A549 (cell line): Measurements from ENCODE around the gene RPA3. TPM values are rescaled to one million over a fixed set of nuclear protein-coding genes. Genes with fewer than 3 reads are reported as not detected.
"Not testable (repeated sequence)": the region's sequence is repeated elsewhere in the genome, so short reads cannot be mapped to it uniquely, and the experiment has no call there.

ENCODE experiments used
- ATAC-seq, 2 experiments: fragments of 200-7000 bp in 1 of 2; fragments of >200 bp in 1 of 2; cut with Nextera tagmentation in 1 of 2; cut with Tn5 transposase in 1 of 2; 3 replicates each; pipeline versions ENCODE4 v1.8.0 to v1.9.1; 2018 to 2020; ENCODE audit warnings: mild to moderate bottlenecking in 1 of 2, moderate library complexity in 1 of 2
- CTCF ChIA-PET: fragments of 300-600 bp; sonication (Branson Sonifier 250); formaldehyde crosslinking; extraction: SDS; loops from one replicate; lab custom pipeline; 2021; ENCODE audit warnings: antibody characterized with exemption, inconsistent platforms; lab: Yijun Ruan, JAX
- POLR2A ChIA-PET: fragments of 350-600 bp; formaldehyde crosslinking; extraction: SDS; loops from one replicate; lab custom pipeline; 2021; ENCODE audit warnings: antibody characterized with exemption, inconsistent platforms; lab: Yijun Ruan, JAX
- DNase-seq, 2 experiments: peaks; one replicate each; pipeline versions ENCODE4 v3.0.0 to v3.0.0-alpha.2; 2011 to 2016; ENCODE audit warnings: low read depth in 1 of 2, low spot score in 1 of 2
- FAIRE-seq: peaks from 2 replicates; lab custom pipeline; 2011; peaks lifted over from hg19 to GRCh38; lab: Jason Lieb, UNC
- H3K27ac ChIP-seq, 2 experiments: fragments of >200 bp; sonication (Bioruptor Twin); formaldehyde crosslinking; 3 replicates each; pipeline ENCODE4 v1.5.1; 2016 to 2017
- H3K4me1 ChIP-seq: fragments of >200 bp; sonication (Bioruptor Twin); formaldehyde crosslinking; 3 replicates; pipeline ENCODE4 v1.6.1; 2016
- H3K4me2 ChIP-seq: fragments of >200 bp; sonication (Bioruptor Twin); formaldehyde crosslinking; 3 replicates; pipeline ENCODE4 v1.6.1; 2016
- H3K4me3 ChIP-seq: fragments of >200 bp; sonication (Bioruptor Twin); formaldehyde crosslinking; 3 replicates; pipeline ENCODE4 v1.5.1; 2016
- H3K9me3 ChIP-seq: fragments of >200 bp; sonication (Bioruptor Twin); formaldehyde crosslinking; 3 replicates; pipeline ENCODE4 v1.6.1; 2016
- BCL3 ChIP-seq: fragments of >200 bp; sonication (Bioruptor Twin); formaldehyde crosslinking; IDR thresholded peaks from 3 replicates; pipeline ENCODE4 v1.6.1; 2016
- BHLHE40 ChIP-seq: IDR thresholded peaks from 2 replicates; pipeline ENCODE4 v1.6.1; 2012; ENCODE audit warnings: low read depth, low read length, inconsistent platforms
- CEBPB ChIP-seq, 2 experiments: fragments of >200 bp in 1 of 2; sonication (Bioruptor Twin) in 1 of 2; formaldehyde crosslinking in 1 of 2; IDR thresholded peaks; 2 replicates each; pipeline ENCODE4 v1.6.1; 2012 to 2016
- EHF ChIP-seq: fragments of 250-450 bp; sonication (Bioruptor Pico); IDR thresholded peaks from 2 replicates; pipeline ENCODE4 v1.5.0; 2020; ENCODE audit warnings: mild to moderate bottlenecking
- EHMT2 ChIP-seq: fragments of 200-600 bp; sonication (generic); IDR thresholded peaks from 2 replicates; pipeline ENCODE4 v1.6.1; 2016; ENCODE audit warnings: antibody characterized with exemption, low read depth, mild to moderate bottlenecking, moderate library complexity
- FOSB ChIP-seq: fragments of 250-450 bp; sonication (Bioruptor Pico); IDR thresholded peaks from 2 replicates; pipeline ENCODE4 v1.5.0; 2020; ENCODE audit warnings: mild to moderate bottlenecking, moderate library complexity
- FOXS1 ChIP-seq: fragments of 250-450 bp; sonication (Bioruptor Pico); IDR thresholded peaks from 2 replicates; pipeline ENCODE4 v1.5.0; 2020; ENCODE audit warnings: mild to moderate bottlenecking, moderate library complexity
- GATA3 ChIP-seq: IDR thresholded peaks from 2 replicates; pipeline ENCODE4 v1.6.1; 2012; ENCODE audit warnings: borderline replicate concordance
- HEYL ChIP-seq: fragments of 250-450 bp; sonication (Bioruptor Pico); IDR thresholded peaks from 2 replicates; pipeline ENCODE4 v1.8.0; 2021; ENCODE audit warnings: mild to moderate bottlenecking, moderate library complexity
- HOXB5 ChIP-seq: fragments of 250-450 bp; sonication (Bioruptor Pico); IDR thresholded peaks from 2 replicates; pipeline ENCODE4 v1.5.0; 2020; ENCODE audit warnings: mild to moderate bottlenecking, moderate library complexity
- JUN ChIP-seq, 2 experiments: fragments of >200 bp; sonication (Bioruptor Twin); formaldehyde crosslinking; IDR thresholded peaks; 2 replicates in 1 of 2; 3 replicates in 1 of 2; pipeline ENCODE4 v1.6.1; 2016 to 2017
- MAFK ChIP-seq: fragments of 450-650 bp; IDR thresholded peaks from 2 replicates; pipeline ENCODE4 v1.6.1; 2014; ENCODE audit not compliant: partially characterized antibody
- MYC ChIP-seq: IDR thresholded peaks from 2 replicates; pipeline ENCODE4 v1.6.1; 2012; ENCODE audit warnings: mild to moderate bottlenecking, inconsistent platforms, low read length, improper control_type of control experiment, borderline replicate concordance
- NFE2L2 ChIP-seq: fragments of 150-350 bp; conservative IDR thresholded peaks from 2 replicates; pipeline ENCODE4 v1.6.1; 2014; ENCODE audit warnings: low read length
- NPAS2 ChIP-seq: fragments of 250-450 bp; sonication (Bioruptor Pico); IDR thresholded peaks from 2 replicates; pipeline ENCODE4 v1.8.0; 2022; ENCODE audit warnings: mild to moderate bottlenecking, moderate library complexity, borderline replicate concordance
- RAD21 ChIP-seq, 2 experiments: fragments of >200 bp in 1 of 2; sonication (Bioruptor Twin) in 1 of 2; formaldehyde crosslinking in 1 of 2; IDR thresholded peaks in 1 of 2; conservative IDR thresholded peaks in 1 of 2; 2 replicates in 1 of 2; 3 replicates in 1 of 2; pipeline ENCODE4 v1.6.1; 2012 to 2018; ENCODE audit warnings: inconsistent platforms in 1 of 2
- RARB ChIP-seq: fragments of 250-450 bp; sonication (Bioruptor Pico); IDR thresholded peaks from 2 replicates; pipeline ENCODE4 v1.8.0; 2021; ENCODE audit warnings: mild to moderate bottlenecking, moderate library complexity
- RFX5 ChIP-seq: fragments of 450-650 bp; IDR thresholded peaks from 2 replicates; pipeline ENCODE4 v1.7.1; 2014; ENCODE audit warnings: antibody characterized with exemption, mild to moderate bottlenecking, moderate library complexity
- SMC3 ChIP-seq: fragments of >200 bp; sonication (Bioruptor Twin); formaldehyde crosslinking; IDR thresholded peaks from 3 replicates; pipeline ENCODE4 v1.6.1; 2018; ENCODE audit warnings: inconsistent platforms
- TP53 ChIP-seq: fragments of 250-450 bp; sonication (Bioruptor Pico); IDR thresholded peaks from 2 replicates; pipeline ENCODE4 v1.5.0; 2021; ENCODE audit warnings: mild to moderate bottlenecking, moderate library complexity
- ZC3H11A ChIP-seq: fragments of 450-650 bp; IDR thresholded peaks from 2 replicates; pipeline ENCODE4 v1.6.1; 2014; ENCODE audit warnings: antibody characterized with exemption, mild to moderate bottlenecking
- ZSCAN20 ChIP-seq: fragments of 250-450 bp; sonication (Bioruptor Pico); IDR thresholded peaks from 2 replicates; pipeline ENCODE4 v1.8.0; 2022; ENCODE audit warnings: mild to moderate bottlenecking, moderate library complexity
- WGBS: methylation state at CpG from one replicate; pipeline ENCODE4 v1.1.6; 2017; ENCODE audit errors: missing lambda C conversion rate; 5-methylcytosine and 5-hydroxymethylcytosine counted together
- polyA plus RNA-seq, 4 experiments: library from polyadenylated mRNA; depleted of rRNA in 3 of 4; stranded (reverse); fragments of >200 nt; fragmentation: RNase III in 1 of 4; extraction: RNeasy Plus Mini Kit Qiagen cat#74134 plus additional on column Dnase treatment in 1 of 4; gene quantifications; 2 replicates in 3 of 4; 3 replicates in 1 of 4; pipeline ENCODE4 v1.2.3, GENCODE V29; 2011 to 2017
- TF ChIP-seq, protein P1 (sequence below): fragments of >200 bp; sonication (Bioruptor Twin); formaldehyde crosslinking; IDR thresholded peaks from 3 replicates; pipeline ENCODE4 v1.5.1; 2016

RPA3 gene
- polyA plus RNA-seq, 2 of the 4 experiments (the other 2 are of a cell fraction) = 95.1 to 129 TPM

DNA sequence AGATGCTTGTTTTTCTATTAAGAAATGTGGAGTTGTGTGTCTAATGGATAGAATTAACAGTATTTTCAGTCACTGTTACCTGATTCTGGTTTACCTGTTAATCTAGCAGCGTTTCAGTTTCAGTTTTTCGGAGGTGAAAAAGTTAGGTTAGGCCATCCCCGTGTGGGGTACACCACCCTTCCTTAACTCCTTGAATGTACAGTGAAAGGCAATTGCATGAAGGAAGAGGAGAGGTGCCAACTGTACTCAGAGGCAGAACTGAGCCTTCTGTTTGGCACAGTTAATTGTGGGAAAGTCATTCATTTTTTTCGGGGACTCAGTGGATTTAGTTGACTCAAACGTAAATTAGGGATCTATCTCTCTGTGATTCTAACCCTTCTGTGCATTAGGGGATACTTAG is 35.5 kb downstream of the RPA3 start:
- TF ChIP-seq MYC (no peak), HOXB5 (CRISPR knock-in tag) (no peak), JUN (IDR thresholded peaks at IDR 0.05) (no peak), GATA3 (no peak), RFX5 (no peak), TP53 (CRISPR knock-in tag) (no peak), EHF (CRISPR knock-in tag) (no peak)
- ChIA-PET CTCF (interaction anchor here (0.6 to 1.9 kb wide), 2 partner anchors 84 to 85 kb away, joined by 4 to 9 read pairs; no protein-coding TSS in a partner anchor), POLR2A (no interaction called here)
- no peak overlapping the region for H3K4me3 ChIP-seq
- H3K4me2 ChIP-seq = no peak overlapping the region
- ATAC-seq (no peak), DNase-seq (no peak), FAIRE-seq (no peak)
- peaks cover 5% of the 10 kb centered on the region; the same call in 1 of the 3 replicates for H3K4me1 ChIP-seq
- no peaks in the 10 kb centered on the region for H3K9me3 ChIP-seq
- H3K27ac ChIP-seq = no peak overlapping the region
- WGBS = 88% methylated on average over 5 of the region's 5 CpGs

DNA sequence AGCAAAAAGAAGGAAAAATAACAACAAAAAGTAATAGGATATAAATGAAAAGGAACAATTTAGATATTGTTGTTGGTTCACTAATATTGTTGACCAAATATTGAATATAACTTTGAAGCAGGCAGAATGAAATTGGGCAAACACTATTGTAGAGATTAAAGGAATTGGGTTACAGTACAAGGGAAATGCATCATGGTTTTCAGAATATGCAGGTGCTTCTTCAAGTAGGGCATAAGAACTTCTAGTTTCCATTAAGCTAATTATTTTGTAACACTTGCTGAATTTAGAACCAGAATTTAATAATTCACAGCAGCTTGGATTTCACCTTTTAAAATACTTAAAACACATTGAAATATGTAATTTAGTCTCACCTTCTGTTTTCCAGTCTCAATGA is 36.5 kb downstream of the RPA3 start:
- Histone ChIP-seq H3K4me3 (no peak overlapping the region), H3K9me3 (no peaks in the 10 kb centered on the region), H3K4me2 (no peak overlapping the region), H3K27ac (no peak overlapping the region), H3K4me1 (peaks cover 5% of the 10 kb centered on the region; the same call in 1 of the 3 replicates)
- TF ChIP-seq GATA3 (no peak), FOSB (CRISPR knock-in tag) (no peak), JUN (IDR thresholded peaks at IDR 0.05) (no peak), BHLHE40 (no peak), RARB (CRISPR knock-in tag) (no peak), EHMT2 (no peak), BCL3 (no peak), NFE2L2 (no peak), HEYL (CRISPR knock-in tag) (no peak)
- no peak for DNase-seq
- no peak for ATAC-seq
- ChIA-PET POLR2A (interaction anchor here (1.3 kb wide), 1 partner anchor 41 kb away, joined by 5 read pairs; the partner anchor contains the start of gene UMAD1), CTCF (interaction anchor here (0.6 to 2.9 kb wide), 31 partner anchors 10 to 614 kb away, joined by 3 to 68 read pairs (median 6); partner anchors contain the start of genes GLCCI1 and UMAD1)
- FAIRE-seq = no peak

- Histone ChIP-seq H3K4me1 (peaks cover 5% of the 10 kb centered on the region; the same call in 1 of the 3 replicates), H3K4me3 (no peak overlapping the region), H3K9me3 (no peaks in the 10 kb centered on the region), H3K4me2 (peak overlapping the region; percentile 16; the same call in 1 of the 3 replicates), H3K27ac (no peak overlapping the region)
- TF ChIP-seq ZC3H11A = no peak
- peak; percentile 90 for TF ChIP-seq SMC3
- no peak for TF ChIP-seq ZSCAN20
- TF ChIP-seq NFE2L2 = no peak
- TF ChIP-seq RAD21 (conservative IDR thresholded peaks at IDR 0.05 in 1 of 2, IDR thresholded peaks at IDR 0.05 in 1 of 2) = peak; percentile 85 to 86
- TF ChIP-seq CEBPB (IDR thresholded peaks at IDR 0.05) = 0 out of 4 replicates have a peak, but pooled peaks of 1 of the 2 experiments have one; percentile 21
- no peak for TF ChIP-seq FOXS1 (CRISPR knock-in tag)
- TF ChIP-seq, protein P1, sequence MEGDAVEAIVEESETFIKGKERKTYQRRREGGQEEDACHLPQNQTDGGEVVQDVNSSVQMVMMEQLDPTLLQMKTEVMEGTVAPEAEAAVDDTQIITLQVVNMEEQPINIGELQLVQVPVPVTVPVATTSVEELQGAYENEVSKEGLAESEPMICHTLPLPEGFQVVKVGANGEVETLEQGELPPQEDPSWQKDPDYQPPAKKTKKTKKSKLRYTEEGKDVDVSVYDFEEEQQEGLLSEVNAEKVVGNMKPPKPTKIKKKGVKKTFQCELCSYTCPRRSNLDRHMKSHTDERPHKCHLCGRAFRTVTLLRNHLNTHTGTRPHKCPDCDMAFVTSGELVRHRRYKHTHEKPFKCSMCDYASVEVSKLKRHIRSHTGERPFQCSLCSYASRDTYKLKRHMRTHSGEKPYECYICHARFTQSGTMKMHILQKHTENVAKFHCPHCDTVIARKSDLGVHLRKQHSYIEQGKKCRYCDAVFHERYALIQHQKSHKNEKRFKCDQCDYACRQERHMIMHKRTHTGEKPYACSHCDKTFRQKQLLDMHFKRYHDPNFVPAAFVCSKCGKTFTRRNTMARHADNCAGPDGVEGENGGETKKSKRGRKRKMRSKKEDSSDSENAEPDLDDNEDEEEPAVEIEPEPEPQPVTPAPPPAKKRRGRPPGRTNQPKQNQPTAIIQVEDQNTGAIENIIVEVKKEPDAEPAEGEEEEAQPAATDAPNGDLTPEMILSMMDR = peak; percentile 83
- TF ChIP-seq HEYL (CRISPR knock-in tag) = no peak
- TF ChIP-seq MAFK = peak; percentile 55
- no peak for TF ChIP-seq NPAS2 (CRISPR knock-in tag)
- CTCF ChIA-PET = interaction anchor here (0.6 to 2.9 kb wide), 48 partner anchors 10 to 615 kb away, joined by 3 to 68 read pairs (median 4); partner anchors contain the start of genes GLCCI1 and UMAD1
- FAIRE-seq (peak; percentile 94), ATAC-seq (peak; percentile 80 to 85), DNase-seq (peak; percentile 18 to 58)
- POLR2A ChIA-PET = interaction anchor here (0.6 to 1.3 kb wide), 2 partner anchors 13 to 40 kb away, joined by 3 to 5 read pairs; partner anchors contain the start of gene UMAD1
- WGBS = 41% methylated on average over 7 of the region's 7 CpGs
Observed at GRCh38 chr7:7681191-7681935, 37.0 kb downstream of the RPA3 start.

- ATAC-seq, H3K4me1 ChIP-seq, H3K9me3 ChIP-seq, POLR2A ChIA-PET, H3K4me2 ChIP-seq, H3K27ac ChIP-seq, FAIRE-seq, DNase-seq, H3K4me3 ChIP-seq: not testable (repeated sequence)
- WGBS = 93% methylated on average over 2 of the region's 2 CpGs
- CTCF ChIA-PET = interaction anchor here (2.5 to 2.9 kb wide), 2 partner anchors 12 to 80 kb away, joined by 32 to 68 read pairs; no protein-coding TSS in a partner anchor
Observed at GRCh38 chr7:7679640-7680039, 38.8 kb downstream of the RPA3 start.
